SK-N-SH treated with all-trans-retinoic acid at 6 μM for 48 hours (cell line): ENCODE data around the gene TXNDC12.
"Not testable (repeated sequence)": the region's sequence is repeated elsewhere in the genome, so short reads cannot be mapped to it uniquely, and the experiment has no call there.

Experiments
- ATAC-seq: fragments of 200-7000 bp; cut with Tn5 transposase; 3 replicates; pipeline ENCODE4 v1.9.1; 2020; ENCODE audit warnings: mild to moderate bottlenecking, moderate library complexity
- ARNTL ChIP-seq: fragments of 450-650 bp; formaldehyde crosslinking; IDR thresholded peaks from 2 replicates; pipeline ENCODE4 v1.5.0; 2020; ENCODE audit warnings: low read depth, mild to moderate bottlenecking, moderate library complexity, borderline replicate concordance
- BACH2 ChIP-seq: fragments of 250-450 bp; sonication (Bioruptor Pico); IDR thresholded peaks from 2 replicates; pipeline ENCODE4 v1.9.0; 2021; ENCODE audit warnings: mild to moderate bottlenecking, borderline replicate concordance
- CREB5 ChIP-seq: fragments of 250-450 bp; sonication (Bioruptor Pico); IDR thresholded peaks from 2 replicates; pipeline ENCODE4 v1.5.1; 2020; ENCODE audit warnings: low read depth, mild to moderate bottlenecking, moderate library complexity
- CSDC2 ChIP-seq: fragments of 250-450 bp; sonication (Bioruptor Pico); IDR thresholded peaks from 2 replicates; pipeline ENCODE4 v1.5.0; 2020; ENCODE audit warnings: mild to moderate bottlenecking, moderate library complexity
- CSRNP3 ChIP-seq: fragments of 250-450 bp; sonication (Bioruptor Pico); IDR thresholded peaks from 2 replicates; pipeline ENCODE4 v1.5.1; 2021; ENCODE audit warnings: mild to moderate bottlenecking, moderate library complexity
- ESRRG ChIP-seq: fragments of 250-450 bp; sonication (Bioruptor Pico); IDR thresholded peaks from 2 replicates; pipeline ENCODE4 v1.6.1; 2021; ENCODE audit warnings: mild to moderate bottlenecking
- GLIS3 ChIP-seq: fragments of 250-450 bp; sonication (Bioruptor Pico); IDR thresholded peaks from 2 replicates; pipeline ENCODE4 v1.5.0; 2020; ENCODE audit warnings: mild to moderate bottlenecking, moderate library complexity
- OSR1 ChIP-seq: fragments of 250-450 bp; sonication (Bioruptor Pico); IDR thresholded peaks from 2 replicates; pipeline ENCODE4 v1.8.0; 2022; ENCODE audit warnings: moderate library complexity, mild to moderate bottlenecking, inconsistent platforms
- PATZ1 ChIP-seq: fragments of 250-450 bp; sonication (Bioruptor Pico); IDR thresholded peaks from 2 replicates; pipeline ENCODE4 v1.8.0; 2020; ENCODE audit warnings: mild to moderate bottlenecking, moderate library complexity, borderline replicate concordance
- POU6F1 ChIP-seq: fragments of 250-450 bp; sonication (Bioruptor Pico); IDR thresholded peaks from 2 replicates; pipeline ENCODE4 v1.8.0; 2021; ENCODE audit warnings: low read depth, mild to moderate bottlenecking, moderate library complexity, borderline replicate concordance
- PPARA ChIP-seq: fragments of 250-450 bp; sonication (Bioruptor Pico); IDR thresholded peaks from 2 replicates; pipeline ENCODE4 v1.5.0; 2020; ENCODE audit warnings: mild to moderate bottlenecking, borderline replicate concordance
- SNAI2 ChIP-seq: fragments of 250-450 bp; sonication (Bioruptor Pico); IDR thresholded peaks from 2 replicates; pipeline ENCODE4 v1.5.0; 2020; ENCODE audit warnings: mild to moderate bottlenecking, moderate library complexity
- TCF4 ChIP-seq: fragments of 250-450 bp; sonication (Bioruptor Pico); IDR thresholded peaks from 2 replicates; pipeline ENCODE4 v1.8.0; 2021; ENCODE audit warnings: mild to moderate bottlenecking, moderate library complexity, borderline replicate concordance
- TOX ChIP-seq: fragments of 250-450 bp; sonication (Bioruptor Pico); IDR thresholded peaks from 2 replicates; pipeline ENCODE4 v1.8.0; 2021; ENCODE audit warnings: mild to moderate bottlenecking, moderate library complexity, borderline replicate concordance
- TSHZ2 ChIP-seq: fragments of 250-450 bp; sonication (Bioruptor Pico); IDR thresholded peaks from 2 replicates; pipeline ENCODE4 v1.5.0; 2020; ENCODE audit warnings: mild to moderate bottlenecking, moderate library complexity
- ZC3H10 ChIP-seq: fragments of 250-450 bp; sonication (Bioruptor Pico); IDR thresholded peaks from 2 replicates; pipeline ENCODE4 v1.5.1; 2021; ENCODE audit warnings: mild to moderate bottlenecking, moderate library complexity
- ZFP3 ChIP-seq: fragments of 250-450 bp; sonication (Bioruptor Pico); IDR thresholded peaks from 2 replicates; pipeline ENCODE4 v1.5.0; 2020; ENCODE audit warnings: mild to moderate bottlenecking, moderate library complexity
- ZNF565 ChIP-seq: fragments of 450-650 bp; formaldehyde crosslinking; conservative IDR thresholded peaks from 2 replicates; pipeline ENCODE4 v1.5.0; 2020; ENCODE audit warnings: low read depth, mild to moderate bottlenecking, moderate library complexity
- ZNF70 ChIP-seq: fragments of 450-650 bp; formaldehyde crosslinking; IDR thresholded peaks from 2 replicates; pipeline ENCODE4 v1.5.0; 2020; ENCODE audit warnings: mild to moderate bottlenecking, moderate library complexity
- ZNF8 ChIP-seq: fragments of 450-650 bp; formaldehyde crosslinking; IDR thresholded peaks from 2 replicates; pipeline ENCODE4 v1.5.0; 2020; ENCODE audit warnings: mild to moderate bottlenecking, moderate library complexity

The TXNDC12 gene

GRCh38 chr1:52032785-52033131, 22.2 kb downstream of the TXNDC12 start:
- TF ChIP-seq CSRNP3 (CRISPR knock-in tag) (no peak), BACH2 (no peak), ZNF70 (CRISPR knock-in tag) (no peak), PPARA (no peak), ZFP3 (CRISPR knock-in tag) (no peak), SNAI2 (CRISPR knock-in tag) (no peak), TOX (no peak), PATZ1 (CRISPR knock-in tag) (no peak), ESRRG (CRISPR knock-in tag) (no peak), ZNF565 (no peak), CSDC2 (CRISPR knock-in tag) (no peak), CREB5 (CRISPR knock-in tag) (no peak), POU6F1 (CRISPR knock-in tag) (no peak), TSHZ2 (no peak), TCF4 (CRISPR knock-in tag) (no peak), ARNTL (no peak), OSR1 (no peak), GLIS3 (CRISPR knock-in tag) (no peak), ZC3H10 (no peak)
- TF ChIP-seq, all 23 proteins: peak for 0
- ATAC-seq, result peak; percentile 69

- ATAC-seq, result peak; percentile 32; the same call in 2 of the 3 replicates
- TF ChIP-seq ARNTL (no peak), PATZ1 (CRISPR knock-in tag) (no peak), BACH2 (no peak), TOX (no peak), ZFP3 (CRISPR knock-in tag) (no peak), ZNF8 (CRISPR knock-in tag) (no peak)
Measured at GRCh38 chr1:52032124-52032784, 22.7 kb downstream of the TXNDC12 start.

GRCh38 chr1:52028839-52029238, 26.2 kb downstream of the TXNDC12 start:
- not testable (repeated sequence) for ATAC-seq
